ENCODE data around the gene ANKK1.

- TF ChIP-seq CTCF (IDR thresholded peaks at IDR 0.05 in 2 of 3, conservative IDR thresholded peaks at IDR 0.05 in 1 of 3; ENCODE audit: borderline replicate concordance in 1 of 3, insufficient read depth in 1 of 3, low read depth in 2 of 3, low read length in 2 of 3) (no peak), JUND (IDR thresholded peaks at IDR 0.05) (no peak), EZH2phosphoT487 (IDR thresholded peaks at IDR 0.05; ENCODE audit: borderline replicate concordance) (no peak), POLR2AphosphoS5 (IDR thresholded peaks at IDR 0.05; ENCODE audit: low read depth, low read length) (no peak)
Observed at GRCh38 chr11:113446938-113447337, 59.4 kb downstream of the ANKK1 start.

Measured in HCT116 (cell line).